ENCODE data around the gene MAGI1.

Gene MAGI1

DNA sequence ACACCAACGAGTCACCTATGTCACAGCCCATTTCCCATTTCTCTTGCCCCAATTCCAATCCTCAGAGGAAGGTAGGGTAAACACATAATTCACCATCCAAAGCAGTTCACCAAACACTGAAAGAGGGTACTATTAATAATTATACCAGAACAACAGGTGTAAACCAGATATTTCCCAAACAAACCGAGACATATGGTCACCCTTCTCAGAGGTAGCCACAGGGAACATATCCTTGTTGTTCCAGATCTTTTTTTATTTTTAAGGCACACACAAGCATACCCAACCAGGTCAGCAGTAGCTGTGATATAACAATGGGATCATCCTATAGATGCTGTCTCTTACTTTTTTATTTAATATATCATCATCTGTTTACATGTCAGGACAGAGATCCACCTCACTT, 24.7 kb downstream of the MAGI1 start:
- no peak for DNase-seq (ENCODE audit: low read depth in 2 of 2)

DNA sequence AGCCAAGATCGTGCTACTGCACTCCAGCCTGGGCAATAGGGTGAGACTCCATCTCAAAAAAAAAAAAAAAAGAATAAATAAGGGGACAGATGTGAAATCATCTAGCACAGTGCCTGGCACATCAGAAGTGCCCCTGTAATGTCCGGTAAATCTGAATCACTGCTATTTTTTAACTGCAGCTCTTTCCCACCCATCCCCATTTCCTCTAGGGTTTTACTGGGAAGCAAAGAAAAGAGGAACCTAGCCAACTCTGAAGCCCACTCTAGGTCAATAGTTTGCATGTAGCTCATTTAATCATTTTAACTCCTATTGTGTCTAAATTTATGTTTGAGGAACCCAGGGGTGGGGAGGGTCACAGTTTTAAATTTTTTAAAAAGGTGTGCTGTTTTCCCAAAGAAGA, 26.0 kb downstream of the MAGI1 start:
- no peak for DNase-seq (ENCODE audit: low read depth in 2 of 2)

DNA sequence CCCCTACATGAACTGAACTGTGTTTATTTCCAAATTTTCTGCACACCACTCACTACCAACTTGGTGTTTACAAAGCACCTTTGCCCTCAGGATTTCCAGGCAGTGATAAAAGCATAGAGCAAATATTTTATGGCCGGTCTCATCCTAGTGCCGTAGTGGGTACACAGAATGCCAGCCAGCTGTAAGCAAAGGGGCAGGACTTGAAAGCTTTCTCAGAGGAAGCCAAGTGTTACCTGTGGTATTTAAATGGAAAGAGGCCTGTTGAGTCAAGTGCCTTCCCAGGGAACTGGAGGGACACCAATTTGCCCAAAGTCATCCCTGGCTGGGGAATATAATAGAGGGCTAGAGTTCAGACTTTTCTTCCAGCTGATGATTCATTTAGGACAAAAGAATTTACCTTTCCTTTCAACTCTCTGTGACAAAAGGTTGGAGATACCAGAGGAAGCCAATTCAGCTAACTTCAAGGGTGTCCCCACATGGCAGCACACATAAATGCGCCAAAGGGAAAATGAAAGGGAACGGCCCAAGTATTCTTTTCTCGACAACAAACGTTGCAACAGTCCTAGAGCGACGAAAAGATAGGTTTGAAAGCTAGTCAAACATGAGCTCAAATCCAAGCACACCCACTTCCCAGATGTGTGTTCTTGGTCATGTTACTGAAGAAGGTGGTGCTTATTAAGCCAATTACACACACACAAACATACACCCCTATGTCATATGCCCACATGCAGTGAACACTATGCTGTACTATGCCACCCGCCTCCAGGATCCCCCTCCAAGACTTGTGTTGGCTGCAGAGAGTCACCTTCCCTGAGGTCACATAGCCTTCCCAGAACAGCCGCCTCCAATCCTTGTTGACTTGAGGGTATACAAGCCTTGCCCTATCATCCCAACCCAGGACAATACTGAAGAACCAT, 27.7 kb downstream of the MAGI1 start:
- DNase-seq (ENCODE audit: low read depth in 2 of 2), result no peak

DNA sequence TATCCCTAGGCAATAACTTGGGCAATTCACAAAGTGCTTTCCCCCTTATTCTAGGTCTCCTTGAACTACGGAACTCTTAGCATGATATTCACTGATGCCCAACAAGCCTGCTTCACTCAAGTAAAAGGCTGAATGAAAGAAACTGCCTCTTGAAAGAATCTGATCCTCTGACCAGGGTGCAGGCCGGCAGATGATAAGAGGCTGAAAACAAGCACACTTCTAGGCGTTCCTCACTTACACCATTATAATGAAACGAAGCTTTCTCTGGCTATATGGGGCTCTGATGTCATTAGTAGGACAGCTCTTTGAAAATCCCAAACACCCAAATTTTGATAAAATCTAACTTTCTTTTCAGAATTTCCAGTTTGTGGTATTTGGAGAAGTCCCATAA, 28.4 kb downstream of the MAGI1 start:
- no peak for DNase-seq (ENCODE audit: low read depth in 2 of 2)

DNA sequence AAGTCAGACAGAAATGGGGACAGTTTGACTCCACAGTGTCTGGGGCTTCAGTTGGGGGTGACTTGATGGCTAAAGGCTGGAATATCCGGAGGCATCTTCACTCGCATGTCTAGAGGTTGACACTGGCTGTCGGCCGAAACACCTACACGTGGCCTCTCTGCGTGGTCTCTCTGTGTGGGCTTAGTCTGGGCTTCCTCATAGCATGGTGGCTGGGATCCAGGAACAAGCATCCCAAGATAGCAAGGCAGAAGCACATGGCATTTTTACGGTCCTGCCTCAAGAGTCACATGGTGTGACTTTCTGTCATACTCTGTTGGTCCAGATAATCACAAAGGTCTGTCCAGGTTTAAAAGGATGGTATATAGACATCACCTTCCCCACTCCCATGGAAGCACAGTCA, 34.5 kb downstream of the MAGI1 start:
- DNase-seq (ENCODE audit: low read depth in 2 of 2), result no peak

DNA sequence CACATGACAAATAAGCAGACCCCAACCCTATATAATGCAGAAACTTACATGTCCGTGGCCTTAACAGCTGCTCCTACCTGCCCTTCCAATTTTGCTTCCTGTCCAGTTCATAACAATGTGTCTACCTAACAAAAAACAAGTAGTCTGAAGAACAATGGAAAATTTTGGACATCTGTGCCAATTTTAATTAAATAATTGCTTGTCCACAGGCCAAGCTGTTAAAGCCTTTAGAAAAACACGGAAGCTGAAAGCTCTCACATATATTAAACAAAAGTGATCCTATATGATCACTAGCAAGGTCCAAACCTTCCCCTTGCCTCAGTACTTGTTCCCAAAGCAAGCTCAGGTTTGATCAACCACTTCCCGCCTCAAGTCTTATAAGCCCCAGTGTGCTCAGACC, 37.1 kb downstream of the MAGI1 start:
- no peak for DNase-seq (ENCODE audit: low read depth in 2 of 2)

DNA sequence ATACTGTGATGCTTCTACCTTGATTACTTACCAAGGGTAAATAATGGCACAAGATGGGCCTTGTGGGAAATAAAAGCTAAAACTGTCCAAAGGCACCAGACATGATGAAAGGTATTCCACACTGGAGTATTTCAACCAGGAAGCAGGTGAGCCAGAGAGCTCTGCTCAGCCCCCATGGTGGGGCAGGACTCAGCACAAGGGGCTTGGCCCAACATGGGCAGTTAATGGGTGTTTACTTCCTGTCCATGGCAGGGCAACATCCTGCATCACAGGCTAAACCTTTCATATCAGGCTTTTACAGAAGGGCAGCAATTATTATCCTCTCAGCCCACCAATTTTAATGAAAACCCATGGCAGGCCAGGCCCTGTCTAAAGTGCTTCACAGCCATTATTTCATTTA, 38.2 kb downstream of the MAGI1 start:
- DNase-seq (ENCODE audit: low read depth in 2 of 2), result no peak

DNA sequence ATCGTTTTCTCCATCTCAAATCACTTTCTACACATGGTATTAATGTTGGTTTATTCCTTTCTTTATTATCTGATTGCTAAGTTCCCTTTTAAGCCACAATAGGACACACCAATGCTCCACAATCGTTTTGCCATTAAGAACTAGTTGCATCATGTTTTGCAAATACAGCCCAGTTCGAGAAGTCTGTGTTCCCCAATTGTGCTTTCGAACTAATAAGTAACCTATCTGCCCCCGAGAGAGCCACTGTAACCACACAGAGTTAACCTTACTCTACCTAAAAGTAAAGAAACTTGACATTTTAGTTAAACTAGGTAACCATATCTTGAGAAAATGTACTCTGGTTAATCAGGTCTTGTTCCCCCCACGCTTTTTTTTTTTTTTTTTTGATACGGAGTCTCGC, 39.1 kb downstream of the MAGI1 start:
- no peak for DNase-seq (ENCODE audit: low read depth in 2 of 2)

DNA sequence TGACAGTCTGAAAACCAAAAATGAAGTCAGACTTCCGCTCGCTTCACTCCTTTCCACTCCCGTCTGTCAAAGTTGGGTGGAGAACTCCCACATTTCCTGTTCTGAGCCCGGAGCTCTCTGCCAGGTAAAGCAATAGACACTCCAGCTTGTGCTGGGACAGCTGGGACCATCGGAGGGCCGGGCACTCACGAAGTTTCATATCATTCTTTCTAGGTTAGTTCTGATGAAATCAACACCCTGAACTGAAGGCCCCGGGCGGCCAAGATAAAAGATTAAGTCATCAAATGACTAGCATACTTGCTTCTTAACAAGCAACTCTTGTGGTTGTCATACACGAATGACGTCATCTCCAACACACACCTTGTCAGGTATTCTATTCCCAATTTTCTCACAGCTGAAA, 42.1 kb downstream of the MAGI1 start:
- no peak for DNase-seq (ENCODE audit: low read depth in 2 of 2)

DNA sequence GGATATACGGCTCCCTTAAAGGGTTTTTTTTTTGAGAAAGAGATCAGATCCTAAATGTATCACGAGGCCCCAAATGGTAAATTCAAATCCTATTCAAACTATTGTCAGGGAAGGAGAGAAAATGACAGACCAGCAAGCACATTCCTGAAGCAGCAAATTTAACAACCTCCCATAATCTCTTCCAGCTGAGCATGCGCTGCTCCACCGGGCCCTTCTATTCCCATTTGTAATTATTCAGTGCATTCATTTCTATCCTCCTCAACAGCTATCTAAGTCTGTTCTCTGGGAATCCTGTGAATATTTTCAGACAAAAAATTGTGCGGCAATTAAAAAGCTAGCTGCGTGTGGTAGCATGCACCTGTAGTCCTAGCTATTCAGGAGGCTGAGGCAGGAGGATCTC, 43.2 kb downstream of the MAGI1 start:
- DNase-seq (ENCODE audit: low read depth in 2 of 2), result no peak

DNA sequence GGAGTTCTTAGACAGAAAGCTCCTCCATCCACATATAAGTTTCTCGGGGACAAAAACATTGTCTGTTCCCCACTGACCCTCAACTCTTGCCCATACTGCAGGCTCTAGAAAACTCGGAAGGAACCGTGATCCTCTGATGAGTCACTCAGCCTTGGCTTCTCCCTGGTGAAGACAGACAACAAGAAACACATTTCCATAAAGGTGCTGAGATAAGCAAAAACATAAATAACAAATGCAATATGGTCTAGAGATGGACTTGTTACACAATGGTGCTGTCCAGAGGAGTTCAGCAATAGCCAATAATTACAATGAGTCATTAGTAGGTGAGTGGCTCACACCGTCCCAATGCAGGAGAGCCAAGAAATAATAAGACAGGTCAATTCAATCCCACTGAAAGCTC, 43.7 kb downstream of the MAGI1 start:
- DNase-seq (ENCODE audit: low read depth in 2 of 2), result no peak

DNA sequence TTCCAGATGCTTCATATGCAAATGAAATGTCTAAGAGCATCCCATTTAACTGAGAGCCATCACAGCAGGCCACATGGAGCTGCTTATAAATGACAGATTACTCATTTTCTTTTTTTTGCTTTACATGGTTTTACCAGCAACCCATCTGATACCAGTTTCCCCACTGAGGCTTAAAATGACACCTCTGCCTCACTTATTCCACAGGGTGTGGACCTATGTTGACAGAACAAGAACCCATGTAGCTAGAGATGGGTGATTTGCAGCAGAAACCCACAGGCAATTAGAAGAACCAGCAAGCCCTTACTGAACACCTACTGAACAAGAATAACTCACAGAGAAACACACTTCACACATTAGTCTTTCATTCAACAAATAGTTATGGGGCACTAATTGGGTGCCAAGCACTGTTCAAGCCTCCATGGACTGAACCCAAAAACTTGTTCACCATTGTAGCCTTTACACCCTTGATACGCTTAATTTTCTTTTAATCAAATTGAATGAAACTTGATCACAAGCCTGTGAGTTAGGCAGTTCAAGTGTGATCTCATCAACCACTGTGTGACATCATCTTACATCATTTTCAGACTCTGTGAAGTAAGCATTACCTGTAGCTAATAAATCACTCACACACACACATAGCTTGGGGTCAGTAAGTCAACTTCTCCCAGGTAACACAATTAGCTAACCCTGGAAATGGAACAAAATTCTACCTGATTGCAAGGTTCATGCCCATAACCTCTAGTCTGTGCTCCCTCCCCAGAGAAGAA, 45.4 kb downstream of the MAGI1 start:
- DNase-seq (ENCODE audit: low read depth in 2 of 2), result no peak

DNA sequence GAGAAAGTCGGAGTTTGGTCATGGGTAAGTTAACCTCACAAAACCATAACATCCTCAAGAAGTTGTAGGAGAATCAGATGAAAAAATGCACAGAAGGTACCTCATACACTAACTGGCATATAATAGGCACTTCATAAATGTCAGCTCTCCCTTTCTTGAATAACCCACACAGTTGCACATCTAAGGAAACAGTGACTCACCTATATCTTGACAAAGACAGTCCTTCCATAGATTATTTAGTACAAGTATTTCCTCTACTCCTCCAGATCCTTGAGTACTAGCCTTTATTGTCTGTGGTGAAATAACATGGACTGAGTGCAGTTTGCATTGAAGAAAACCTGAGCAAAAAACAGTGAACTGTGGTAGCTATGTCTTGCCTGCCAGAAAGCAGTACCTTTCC, 46.6 kb downstream of the MAGI1 start:
- DNase-seq (ENCODE audit: low read depth in 2 of 2), result no peak

DNA sequence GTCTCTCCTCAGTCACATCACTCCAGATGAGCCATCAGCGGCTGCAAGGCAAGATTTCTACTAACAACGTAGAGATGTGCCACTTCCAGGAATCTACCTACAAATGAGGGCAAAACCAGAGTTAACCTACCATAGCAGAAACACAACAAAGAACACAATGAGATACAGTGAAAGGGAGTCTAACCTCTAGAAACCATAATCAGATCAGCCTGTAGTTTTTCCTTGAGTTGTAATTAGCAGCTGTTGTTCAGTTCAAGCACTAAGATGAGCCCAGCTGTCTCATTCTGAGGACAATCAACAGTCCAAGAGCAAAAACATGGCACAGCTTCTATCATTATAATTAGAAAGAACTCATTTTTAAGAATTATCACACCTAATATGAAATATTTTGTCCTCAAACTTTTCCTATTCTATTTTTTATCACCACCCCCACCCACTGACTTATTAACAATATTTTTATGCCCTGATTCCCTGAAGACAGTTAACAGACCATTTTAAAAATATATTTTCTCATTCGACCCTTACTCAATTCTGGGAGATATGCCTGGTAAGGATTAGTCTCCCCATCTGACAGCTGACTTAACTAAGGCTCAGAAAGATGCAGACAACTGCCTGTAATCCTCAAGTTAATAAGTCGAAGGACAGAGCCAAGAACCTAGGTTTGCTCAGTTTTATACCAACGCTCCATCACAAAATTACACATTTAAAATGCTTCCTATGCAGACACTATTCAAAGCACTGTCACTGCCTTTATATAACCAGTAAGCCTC, 50.1 kb downstream of the MAGI1 start:
- no peak for DNase-seq (ENCODE audit: low read depth in 2 of 2)

DNA sequence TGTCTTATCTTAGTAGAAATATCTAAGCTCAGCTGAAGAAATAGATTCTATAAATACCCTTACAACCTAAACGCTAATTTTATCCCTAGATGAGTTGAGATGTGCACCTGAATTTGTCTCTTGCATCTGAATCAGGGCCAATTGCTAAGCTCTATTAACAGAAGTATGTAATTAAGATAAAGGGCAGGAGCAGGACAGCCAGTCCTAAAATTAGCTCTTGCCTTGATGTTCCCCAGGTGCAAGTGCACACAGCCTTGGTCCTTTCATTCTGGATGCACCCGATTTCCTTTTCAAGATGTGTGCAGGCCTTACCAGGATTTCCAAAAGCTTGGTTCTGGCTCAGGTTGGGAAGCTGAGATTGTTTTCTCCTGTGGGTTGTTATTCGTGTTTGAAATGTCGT, 52.4 kb downstream of the MAGI1 start:
- DNase-seq (ENCODE audit: low read depth in 2 of 2), result no peak

DNA sequence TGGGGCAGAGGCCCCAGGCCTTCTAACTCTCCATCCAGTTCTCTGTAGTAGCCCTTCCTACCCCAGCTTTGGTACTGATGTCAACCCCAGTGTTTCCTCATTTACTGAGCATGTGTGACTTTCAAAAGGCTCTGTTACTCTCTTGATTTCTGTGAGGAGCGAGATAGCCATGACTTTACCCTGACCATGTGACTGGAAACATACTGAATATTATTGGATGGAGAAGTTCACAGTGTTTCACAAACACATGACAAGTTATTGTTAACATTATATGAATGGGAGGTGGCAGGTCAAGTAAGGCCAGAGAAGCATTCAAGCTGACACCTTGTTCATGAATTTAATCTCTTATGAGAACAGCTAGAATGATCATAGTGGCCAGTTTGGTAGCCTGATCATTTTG, 53.7 kb downstream of the MAGI1 start:
- no peak for DNase-seq (ENCODE audit: low read depth in 2 of 2)

DNA sequence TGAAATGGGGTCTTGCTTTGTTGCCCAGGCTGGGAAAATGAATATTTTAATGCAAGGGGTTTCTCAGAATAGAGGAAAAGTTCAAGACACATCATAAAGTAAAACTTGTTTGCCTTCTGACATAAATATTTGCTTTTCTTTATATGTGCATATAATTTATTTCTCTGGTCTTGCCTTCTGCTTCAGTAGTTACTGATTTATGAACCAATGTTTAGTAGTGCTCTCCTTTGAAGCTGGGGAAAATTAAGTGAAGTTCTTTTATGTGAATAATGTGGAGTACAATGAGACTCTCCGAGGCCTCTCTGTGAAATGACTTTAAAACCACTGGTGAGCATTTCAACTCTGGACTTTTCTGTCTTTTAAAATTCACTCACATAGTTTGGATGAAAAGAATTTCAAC, 55.6 kb downstream of the MAGI1 start:
- no peak for DNase-seq (ENCODE audit: low read depth in 2 of 2)

DNA sequence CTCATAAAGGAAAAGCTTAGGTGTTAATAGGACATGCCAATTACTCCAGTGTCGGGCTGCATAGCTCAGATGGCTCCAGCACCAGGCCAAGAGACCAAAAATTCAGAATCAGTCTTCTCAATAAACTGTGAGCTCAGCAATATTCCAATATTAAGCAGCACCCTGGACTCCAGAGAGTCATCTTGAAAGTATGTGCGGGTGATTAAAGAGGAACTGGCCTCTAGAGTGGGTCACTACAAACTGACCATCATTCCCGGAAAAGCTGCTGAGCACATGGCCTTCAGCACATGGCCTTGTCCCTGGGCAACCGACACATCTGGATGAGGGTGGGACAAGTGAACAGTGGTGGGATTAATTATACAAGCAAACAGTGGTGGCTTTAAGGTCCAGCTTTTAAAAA, 59.0 kb downstream of the MAGI1 start:
- no peak for DNase-seq (ENCODE audit: low read depth in 2 of 2)

DNA sequence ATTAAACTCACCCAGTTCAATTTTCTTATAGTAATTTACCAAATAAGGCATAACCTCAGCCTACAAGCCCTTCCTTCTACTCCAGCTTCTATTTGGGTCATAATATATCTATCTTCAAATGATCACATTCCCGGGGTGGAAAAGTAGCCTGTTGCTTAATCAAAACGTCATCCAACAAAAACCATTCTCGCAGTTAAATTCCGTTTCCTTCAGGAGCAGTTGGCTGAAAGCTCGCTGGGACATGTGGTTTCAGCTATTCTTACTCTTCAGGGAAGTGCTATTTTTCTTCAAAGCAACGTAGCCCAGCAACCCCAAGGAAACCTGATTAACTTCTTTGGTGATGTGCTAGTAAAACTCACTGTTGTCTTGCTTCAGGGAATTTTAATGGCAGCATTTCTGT, 59.6 kb downstream of the MAGI1 start:
- DNase-seq (ENCODE audit: low read depth in 2 of 2), result no peak

DNA sequence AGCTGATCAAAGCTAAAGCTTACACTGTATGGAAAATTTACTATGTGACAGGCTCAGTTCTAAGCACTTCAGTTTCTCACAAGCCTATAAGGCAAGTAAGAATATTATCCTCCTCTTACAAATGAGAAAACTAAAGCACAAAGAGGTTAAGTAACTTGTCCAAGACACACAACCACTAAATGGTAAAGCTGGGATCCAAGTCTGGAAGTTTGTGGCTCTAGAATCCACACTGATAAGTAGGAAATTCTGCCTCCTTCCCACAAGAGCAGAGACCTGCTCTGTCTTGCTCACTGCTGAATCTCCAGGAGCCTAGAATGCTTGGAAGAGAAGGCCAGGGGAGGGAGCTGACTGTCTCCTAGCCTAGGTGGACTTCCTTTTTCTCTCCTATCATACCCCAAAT, 60.6 kb downstream of the MAGI1 start:
- no peak for DNase-seq (ENCODE audit: low read depth in 2 of 2)

DNA sequence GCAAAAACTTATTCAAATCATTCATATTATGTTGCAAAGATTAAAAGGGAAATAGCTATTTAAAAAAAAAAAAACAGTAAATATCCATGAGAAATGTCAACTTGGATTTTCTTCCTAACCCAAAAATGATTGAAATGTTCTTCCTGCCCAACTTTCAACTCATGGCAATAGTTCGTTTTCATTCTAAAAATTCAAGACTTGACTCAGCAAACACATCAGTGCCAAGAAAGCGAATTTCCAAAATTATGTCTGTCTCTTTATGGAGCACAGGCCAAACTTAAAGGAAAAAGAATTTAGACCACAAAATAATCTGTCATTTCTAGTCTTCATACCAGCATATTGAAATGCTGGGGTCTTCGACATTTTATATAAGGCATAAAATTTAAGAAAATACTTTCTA, 63.7 kb downstream of the MAGI1 start:
- no peak for DNase-seq (ENCODE audit: low read depth in 2 of 2)

DNA sequence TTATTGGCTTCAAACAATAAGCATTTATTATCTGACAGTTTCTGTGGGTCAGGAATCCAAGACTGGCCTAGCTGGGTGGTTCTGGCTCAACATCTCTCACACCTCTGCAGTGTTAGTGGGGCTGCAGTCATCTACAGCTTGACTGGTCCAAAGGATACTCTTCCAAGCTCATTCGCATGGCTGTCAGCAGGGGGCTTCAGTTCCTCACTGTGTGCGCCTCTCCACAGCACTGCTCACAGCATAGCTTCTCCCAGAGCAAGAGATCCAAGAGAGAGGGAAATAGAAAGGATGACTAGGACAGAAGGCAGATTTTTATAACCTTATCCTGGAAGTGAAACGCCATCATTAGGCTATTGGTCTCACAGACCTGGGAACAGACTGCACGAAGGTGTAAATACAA, 64.2 kb downstream of the MAGI1 start:
- no peak for DNase-seq (ENCODE audit: low read depth in 2 of 2)

DNA sequence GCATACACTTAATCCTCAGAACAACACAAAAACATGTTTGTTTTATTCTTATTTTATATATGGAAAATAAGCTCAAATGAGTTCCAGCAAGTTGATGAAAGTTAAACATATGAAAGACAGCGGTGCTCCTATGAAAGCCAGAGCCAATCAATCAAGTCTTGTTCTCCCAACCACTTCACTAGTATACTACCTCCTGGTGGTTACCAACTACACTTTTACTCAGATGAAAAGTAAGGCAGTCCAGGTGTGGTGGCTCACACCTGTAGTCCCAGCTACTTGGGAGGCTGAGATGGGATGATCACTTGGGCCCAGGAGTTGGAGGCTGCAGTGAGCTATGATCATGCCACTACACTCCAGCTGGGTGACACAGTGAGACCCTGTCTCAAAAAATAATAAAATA, 66.0 kb downstream of the MAGI1 start:
- no peak for DNase-seq (ENCODE audit: low read depth in 2 of 2)

All from stimulated activated CD8-positive, alpha-beta memory T cell treated with anti-CD3 and anti-CD28 coated beads, Interleukin-15, amount 100 ng/mL, for 48 hours (primary cell).